Panc1 (cell line): ENCODE measurements around the gene TTLL11.

ENCODE experiments used
- CTCF ChIP-seq: fragments of 450-650 bp; IDR thresholded peaks from 2 replicates; pipeline ENCODE4 v1.5.1; 2017; ENCODE audit warnings: mild to moderate bottlenecking
- REST ChIP-seq, 2 experiments: IDR thresholded peaks; 2 replicates each; pipeline ENCODE4 v1.6.1; 2011 to 2012; ENCODE audit warnings: low read depth in 2 of 2, control low read depth in 1 of 2, low read length in 1 of 2, mild to moderate bottlenecking in 1 of 2, moderate library complexity in 1 of 2; ENCODE audit not compliant: insufficient read depth in 1 of 2
- SIN3A ChIP-seq: IDR thresholded peaks from 2 replicates; pipeline ENCODE4 v1.6.1; 2012; ENCODE audit warnings: low read depth, mild to moderate bottlenecking, low read length, moderate library complexity, borderline replicate concordance; ENCODE audit not compliant: insufficient read depth
- TCF7L2 ChIP-seq: IDR thresholded peaks from 2 replicates; pipeline ENCODE4 v1.6.1; 2011; ENCODE audit warnings: mild to moderate bottlenecking, low read depth, low read length, inconsistent platforms

DNA sequence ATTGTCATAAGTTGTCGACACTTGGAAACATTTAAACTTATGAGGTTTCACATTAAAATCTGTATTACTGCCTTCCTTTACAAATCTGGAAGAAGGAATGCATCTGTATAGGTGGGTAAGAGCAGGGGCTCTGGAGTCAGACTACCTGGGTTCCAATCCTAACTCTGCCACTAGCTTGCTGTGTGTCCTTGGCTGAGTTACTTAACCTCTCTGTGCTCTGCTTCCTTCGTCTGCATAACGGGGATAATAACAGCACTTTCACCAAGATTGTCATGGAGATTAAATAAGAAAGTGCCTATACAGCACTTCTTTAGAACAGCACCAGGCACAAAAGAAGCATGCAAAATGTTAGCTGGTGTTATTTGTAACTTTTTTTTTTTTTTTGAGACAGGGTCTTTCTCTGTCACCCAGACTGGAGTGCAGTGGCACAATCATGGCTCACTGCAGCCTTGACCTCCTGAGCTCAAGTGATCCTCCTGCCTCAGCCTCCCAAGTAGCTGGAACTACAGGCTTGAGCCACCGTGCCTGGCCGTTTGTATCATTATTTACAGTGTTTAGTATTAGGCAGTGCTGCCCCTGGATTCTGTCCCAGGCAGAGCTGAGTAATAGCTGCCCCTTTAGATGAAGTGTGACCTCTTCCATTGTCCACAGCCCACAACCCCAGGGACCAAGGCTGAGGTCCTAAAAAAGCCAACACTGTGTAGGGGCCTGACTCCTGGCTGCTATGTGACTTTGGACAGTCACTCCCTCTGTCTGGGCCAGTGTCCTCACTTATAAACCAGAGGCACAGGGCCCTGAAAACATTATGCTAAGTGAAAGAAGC lies 25.4 kb upstream of the TTLL11 start:
- no peak for TF ChIP-seq CTCF
- no peak for TF ChIP-seq SIN3A
- TF ChIP-seq REST (IDR thresholded peaks at IDR 0.05; ENCODE audit: insufficient read depth in 1 of 2, low read depth in 2 of 2, low read length in 1 of 2) = no peak
- no peak for TF ChIP-seq TCF7L2
